Measurements from ENCODE around the gene VPS52.

GRCh38 chr6:33305052-33305451, 33.4 kb upstream of the VPS52 start:
- TF ChIP-seq CTCF (IDR thresholded peaks at IDR 0.05; ENCODE audit: insufficient read depth, low read length) (no peak), POLR2AphosphoS5 (IDR thresholded peaks at IDR 0.05; ENCODE audit: low read depth) (no peak), REST (IDR thresholded peaks at IDR 0.05; ENCODE audit: insufficient replicate concordance, low read depth) (no peak), GABPA (IDR thresholded peaks at IDR 0.05; ENCODE audit: low read depth) (no peak), SPI1 (IDR thresholded peaks at IDR 0.05; ENCODE audit: borderline replicate concordance, low read depth) (no peak)

Data from HL-60 (cell line).